HG03025 (cell line): ENCODE measurements around the gene DPP10.
"Not testable (repeated sequence)": the region's sequence is repeated elsewhere in the genome, so short reads cannot be mapped to it uniquely, and the experiment has no call there.

Experiments used
- ATAC-seq: cut with Tn5 transposase; IDR thresholded peaks from one replicate; pipeline ENCODE4 v1.9.1; 2021; ENCODE audit warnings: mild to moderate bottlenecking, moderate library complexity; ENCODE audit not compliant: unreplicated experiment, low FRiP score

The DPP10 gene

DNA sequence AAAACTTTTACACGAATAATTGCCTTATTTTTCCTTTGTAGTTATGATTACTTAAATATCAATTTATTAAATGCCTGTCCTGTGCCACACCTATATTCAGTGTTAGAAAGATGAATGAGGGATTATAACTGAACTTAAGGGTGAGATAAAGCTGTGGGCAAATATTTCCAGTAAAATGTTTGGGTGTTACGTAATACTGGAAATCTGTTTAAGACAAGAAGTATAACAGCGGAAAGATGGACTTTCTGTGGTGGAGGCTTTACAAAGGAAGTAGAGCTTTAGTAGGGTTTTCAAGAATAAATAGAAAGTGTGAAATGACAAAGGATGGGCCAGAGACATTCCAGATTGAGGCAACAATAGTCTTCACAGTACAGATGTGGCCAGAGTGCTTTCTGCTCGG, 927.0 kb downstream of the DPP10 start:
- no peak for ATAC-seq

DNA sequence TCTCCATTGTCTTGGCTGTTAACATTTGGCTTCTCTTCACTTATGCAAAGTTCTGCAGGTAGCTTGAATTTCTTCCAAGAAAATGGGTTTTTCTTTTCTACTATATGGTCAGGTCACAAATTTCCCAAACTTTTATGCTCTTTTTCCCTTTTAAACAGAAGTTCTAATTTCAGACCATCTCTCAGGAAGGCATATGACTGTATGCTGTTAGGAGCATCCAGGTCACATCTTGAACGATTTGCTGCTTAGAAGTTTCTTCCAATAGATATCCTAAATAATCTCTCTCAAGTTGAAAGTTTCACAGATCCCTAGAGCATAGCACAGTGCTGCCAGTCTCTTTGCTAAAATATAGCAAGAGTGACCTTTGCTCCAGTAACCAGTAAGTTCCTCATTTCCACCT, 932.5 kb downstream of the DPP10 start:
- no peak for ATAC-seq

- ATAC-seq, result no peak
Measured at GRCh38 chr2:115384399-115384798, 942.0 kb downstream of the DPP10 start.

DNA sequence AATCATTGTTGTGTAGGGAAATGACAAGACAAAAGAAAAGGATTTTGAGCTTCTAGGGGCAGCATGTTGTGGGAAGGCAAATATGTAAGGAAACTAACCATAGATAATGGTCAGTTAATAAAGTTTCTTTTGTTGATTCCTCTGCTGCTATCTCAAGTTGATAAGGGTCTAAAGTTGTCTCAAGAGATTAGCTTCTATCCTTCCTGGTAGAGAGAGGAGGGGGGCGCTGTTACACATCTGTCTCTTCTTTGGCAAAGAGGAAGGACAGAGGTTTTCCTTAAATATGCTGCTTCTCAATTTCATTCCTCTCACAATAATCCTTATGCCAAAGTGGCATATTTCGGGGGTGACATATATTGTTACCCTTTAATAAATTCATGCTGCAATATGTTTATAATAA, 944.0 kb downstream of the DPP10 start:
- no peak for ATAC-seq

DNA sequence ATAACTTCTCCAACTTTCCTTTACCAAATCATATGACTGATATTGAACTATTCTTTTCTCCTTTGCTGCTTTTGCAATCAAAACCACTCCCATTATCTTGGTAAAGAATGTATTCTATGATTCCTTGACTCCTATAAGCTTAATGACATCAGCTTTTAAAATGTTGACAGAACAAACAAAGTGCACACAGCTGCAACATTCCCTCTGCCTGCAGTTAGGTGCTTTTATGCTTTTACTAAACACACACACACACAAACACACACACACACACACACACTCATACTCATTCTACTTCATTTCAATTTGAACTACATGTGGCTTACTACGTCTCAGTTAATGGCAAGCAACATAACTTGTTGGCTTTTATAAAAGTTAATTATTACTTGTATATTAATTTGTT, 946.6 kb downstream of the DPP10 start:
- no peak for ATAC-seq

- ATAC-seq, result no peak
Measured at GRCh38 chr2:115389898-115390565, 947.6 kb downstream of the DPP10 start.

- no peak for ATAC-seq
Measured at GRCh38 chr2:115396579-115396978, 954.1 kb downstream of the DPP10 start.

- ATAC-seq, result no peak
Measured at GRCh38 chr2:115400940-115401339, 958.5 kb downstream of the DPP10 start.

DNA sequence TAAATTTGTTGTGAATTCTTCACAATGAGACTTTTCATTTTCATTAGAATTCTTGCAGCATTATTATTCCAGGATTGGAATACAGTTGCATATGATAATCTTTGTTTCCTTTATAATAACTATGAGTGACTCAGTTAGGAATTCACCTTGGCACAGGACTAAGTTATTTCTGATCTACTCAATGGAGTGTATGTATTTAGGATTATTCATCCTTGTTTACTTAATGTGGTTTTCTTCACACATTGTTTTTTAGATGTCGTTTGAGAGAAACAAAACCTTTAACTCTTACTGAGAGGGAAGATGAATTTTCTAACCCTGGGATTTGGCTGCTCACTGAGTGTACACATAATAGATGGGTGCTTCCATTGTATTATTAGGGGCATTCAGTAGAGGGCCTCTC, 970.1 kb downstream of the DPP10 start:
- ATAC-seq, result no peak

DNA sequence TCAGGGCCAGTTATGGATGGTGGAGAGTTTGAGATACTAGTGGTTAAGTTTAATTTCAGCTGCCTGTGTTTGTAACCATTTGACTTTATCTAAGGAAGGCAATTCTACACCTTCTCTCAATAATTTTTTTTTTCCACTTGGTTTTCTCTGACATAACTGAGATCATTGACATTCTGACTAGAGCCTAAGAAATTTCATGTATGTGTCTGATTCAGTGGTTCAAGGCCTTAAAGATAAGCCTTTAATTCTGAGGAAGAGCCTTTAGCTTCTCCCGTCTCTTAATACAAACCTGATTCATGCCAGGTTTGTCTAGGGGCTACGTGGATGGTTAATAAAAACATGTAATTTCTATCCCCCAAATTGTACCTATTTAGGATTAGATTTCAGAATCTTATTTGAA, 971.4 kb downstream of the DPP10 start:
- no peak for ATAC-seq

GRCh38 chr2:115414466-115414865, 972.0 kb downstream of the DPP10 start:
- no peak for ATAC-seq

GRCh38 chr2:115422004-115422634, 979.7 kb downstream of the DPP10 start:
- ATAC-seq, result no peak

GRCh38 chr2:115427436-115427835, 985.0 kb downstream of the DPP10 start:
- no peak for ATAC-seq

GRCh38 chr2:115440746-115441145, 998.3 kb downstream of the DPP10 start:
- ATAC-seq, result not testable (repeated sequence)

DNA sequence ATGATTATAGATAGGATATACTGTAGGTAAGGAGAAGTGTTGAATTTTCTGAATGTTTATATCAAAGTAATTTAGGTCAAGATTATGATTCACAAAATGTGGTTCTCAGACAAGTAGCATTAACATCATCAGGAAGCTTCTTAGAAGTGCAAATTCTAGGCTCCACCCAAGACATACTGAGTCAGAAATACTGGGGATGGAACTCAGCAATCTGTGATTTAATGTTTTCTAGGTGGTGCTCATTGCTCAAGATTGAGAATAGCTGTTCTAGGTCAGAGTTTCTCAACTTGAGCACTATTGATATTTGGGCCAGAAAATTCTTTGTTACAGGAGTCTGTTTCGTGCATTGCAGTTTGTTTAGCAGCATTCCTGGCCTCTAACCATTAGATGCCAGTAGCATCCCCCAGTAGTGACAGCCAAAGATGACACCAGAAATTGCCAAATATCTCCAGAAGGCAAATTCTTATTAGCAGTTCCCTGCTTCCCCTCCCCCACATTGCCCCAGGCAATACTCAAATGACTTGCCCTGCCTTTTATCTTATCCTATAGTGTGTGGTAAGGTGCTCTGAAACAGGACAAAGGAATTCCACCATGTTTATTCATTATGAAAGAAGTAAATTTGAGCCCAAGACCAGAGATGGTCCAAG, 1001.2 kb downstream of the DPP10 start:
- ATAC-seq, result no peak

DNA sequence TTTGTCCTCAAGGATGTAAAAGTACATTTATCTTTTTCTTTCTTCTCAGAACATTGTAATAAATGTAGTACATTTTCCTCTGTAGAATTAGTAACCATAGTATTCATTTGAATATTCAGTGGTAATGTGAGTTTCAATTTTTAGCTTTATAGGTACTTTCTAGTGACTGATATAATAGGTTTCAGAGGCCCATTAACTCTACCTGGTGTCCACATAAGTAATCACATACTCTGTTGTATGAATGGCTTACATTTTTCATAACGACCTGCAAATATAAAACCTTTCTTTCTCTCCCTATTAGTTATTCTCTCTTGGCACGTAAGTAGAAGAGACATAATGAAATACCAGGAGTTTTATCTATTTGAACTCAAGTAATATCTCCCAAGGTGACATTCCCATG, 1017.6 kb downstream of the DPP10 start:
- ATAC-seq, result no peak

GRCh38 chr2:115480741-115481140, 1038.3 kb downstream of the DPP10 start:
- no peak for ATAC-seq

- no peak for ATAC-seq
Measured at GRCh38 chr2:115481842-115482241, 1039.4 kb downstream of the DPP10 start.

DNA sequence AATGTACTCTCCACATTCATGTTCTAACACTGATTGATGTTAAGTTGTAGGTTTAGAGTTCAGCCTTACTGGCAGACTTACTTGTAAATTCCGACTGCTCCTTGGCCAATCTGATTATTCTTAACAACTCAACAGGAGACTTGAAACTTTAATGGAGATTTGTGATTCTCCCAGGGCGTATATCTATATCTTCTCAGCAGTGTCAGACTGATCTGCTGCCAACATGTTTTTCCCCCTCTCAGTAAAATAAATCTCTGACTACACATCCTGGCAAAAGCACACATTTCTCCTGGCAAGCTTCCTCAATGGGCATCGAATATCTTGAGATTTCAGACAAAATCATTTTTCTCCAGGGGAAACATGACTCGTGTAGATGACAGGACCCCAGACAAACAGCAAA, 1041.2 kb downstream of the DPP10 start:
- ATAC-seq, result no peak

DNA sequence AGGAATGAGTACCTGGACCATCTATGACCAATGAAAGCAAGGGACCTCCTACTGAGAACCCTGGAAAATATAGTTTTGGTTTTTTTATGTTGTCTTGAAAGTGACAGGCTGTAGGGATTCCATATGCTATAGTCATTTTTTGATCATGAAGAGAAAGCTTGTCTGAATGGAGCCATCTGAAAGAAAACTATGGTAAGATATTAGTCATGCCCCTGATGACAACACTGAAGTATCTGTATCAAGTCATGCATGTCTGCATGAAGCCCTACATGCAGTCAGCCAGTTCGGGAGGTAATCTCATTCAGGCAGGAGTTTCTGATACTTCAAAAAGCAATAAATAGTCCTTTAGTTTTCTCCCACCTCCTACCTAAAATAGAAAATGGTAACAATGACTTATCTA, 1042.0 kb downstream of the DPP10 start:
- no peak for ATAC-seq

- ATAC-seq, result no peak
Measured at GRCh38 chr2:115484983-115485382, 1042.5 kb downstream of the DPP10 start.

- ATAC-seq, result no peak
Measured at GRCh38 chr2:115491186-115491793, 1048.8 kb downstream of the DPP10 start.
